ENCODE data around the gene GDI1.

GDI1 gene

GRCh38 chrX:154409222-154409871, 27.6 kb upstream of the GDI1 start, which contains the start of gene DNASE1L1:
DNASE1L1 (minus strand) TSS chrX:154409254; CDS start chrX:154405568, 3,686 bp downstream.
- DNase-seq, result no peak

DNA sequence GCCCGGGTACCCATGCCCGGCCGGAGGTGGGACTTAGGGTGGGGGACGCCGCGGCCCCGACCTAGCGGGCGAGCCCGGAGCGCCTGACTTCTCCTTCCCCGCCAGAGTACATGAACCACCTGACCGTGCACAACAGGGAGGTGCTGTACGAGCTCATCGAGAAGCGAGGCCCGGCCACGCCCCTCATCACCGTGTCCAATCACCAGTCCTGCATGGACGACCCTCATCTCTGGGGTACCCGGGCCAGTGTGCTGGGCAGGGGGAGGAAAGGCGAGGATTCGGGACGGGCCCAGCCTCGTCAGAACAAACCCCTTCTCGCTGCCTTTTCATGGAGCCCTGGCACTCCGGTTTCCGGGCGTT, 25.0 kb upstream of the GDI1 start:
- DNase-seq, result peak in 1 of 4 experiments; percentile 26

DNA sequence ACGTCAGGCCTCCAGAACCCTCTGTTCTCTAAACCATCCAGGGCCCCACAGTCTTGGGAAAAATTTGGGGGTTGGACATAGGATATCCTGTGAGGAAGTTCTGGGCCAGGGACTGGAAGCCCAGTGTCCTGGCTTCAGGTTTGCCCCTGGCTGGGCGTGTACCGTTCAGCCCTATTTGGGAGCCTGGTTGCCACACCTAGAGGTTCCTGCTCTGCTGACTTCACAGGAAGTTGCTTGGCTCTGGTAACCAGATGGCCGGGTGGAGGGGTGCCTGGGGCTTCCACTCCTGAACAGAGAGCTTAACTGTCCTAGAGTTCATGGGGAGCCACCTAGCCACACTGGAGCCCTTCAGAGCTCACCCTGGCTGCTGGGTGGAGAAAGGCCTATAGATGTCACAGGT, 24.5 kb upstream of the GDI1 start:
- no peak for DNase-seq

- no peak for DNase-seq
Observed at GRCh38 chrX:154413142-154413541, 23.8 kb upstream of the GDI1 start.

- DNase-seq, result no peak
Observed at GRCh38 chrX:154417157-154417556, 19.8 kb upstream of the GDI1 start.

DNA sequence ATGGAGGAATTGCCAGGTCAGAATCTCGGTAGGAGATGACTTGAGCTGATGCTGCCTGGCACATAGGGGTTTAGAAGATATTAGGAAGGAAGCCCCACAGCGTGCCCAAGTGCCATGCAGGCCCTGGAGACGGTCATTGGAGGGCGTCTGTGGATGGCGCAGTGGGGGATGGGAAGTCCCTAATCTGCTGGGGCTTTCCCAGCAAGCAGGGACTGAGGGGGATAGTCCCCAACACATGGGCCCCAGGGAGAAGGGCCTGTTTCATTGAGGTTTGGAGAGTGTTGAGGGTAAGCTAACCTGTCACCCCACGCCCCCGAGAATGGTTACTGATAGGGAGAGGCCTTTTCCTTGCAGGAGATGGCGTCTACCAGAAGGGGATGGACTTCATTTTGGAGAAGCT, 17.8 kb upstream of the GDI1 start:
- no peak for DNase-seq

DNA sequence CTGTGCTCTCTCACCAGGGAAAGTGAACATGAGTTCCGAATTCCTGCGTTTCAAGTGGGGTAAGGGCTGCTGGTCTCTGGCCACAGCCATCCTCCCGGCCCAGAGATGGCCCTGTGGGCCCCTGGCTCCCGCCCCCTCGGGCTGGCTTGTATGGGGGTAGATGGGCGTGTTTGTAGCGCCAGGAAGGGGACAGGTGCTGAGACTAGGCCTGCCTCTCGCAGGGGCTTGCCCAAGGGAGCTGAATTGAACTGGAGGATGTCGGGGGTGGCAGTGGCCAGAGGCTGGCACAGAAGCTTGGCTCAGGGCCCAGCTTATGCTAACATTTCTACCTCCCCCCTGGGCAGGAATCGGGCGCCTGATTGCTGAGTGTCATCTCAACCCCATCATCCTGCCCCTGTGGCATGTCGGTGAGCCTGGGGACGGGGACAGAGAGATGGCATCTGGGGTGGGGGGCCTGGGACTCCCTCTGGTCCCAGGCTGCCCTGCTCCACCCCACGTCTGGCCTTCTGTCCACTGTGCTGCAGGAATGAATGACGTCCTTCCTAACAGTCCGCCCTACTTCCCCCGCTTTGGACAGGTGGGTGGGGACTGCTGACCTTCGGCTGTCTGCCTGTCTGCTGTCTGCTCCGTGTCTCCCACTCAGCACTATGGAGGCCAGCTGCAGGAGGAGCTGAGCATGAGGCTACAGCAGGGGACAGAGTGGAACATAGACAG, 17.1 kb upstream of the GDI1 start:
- no peak for DNase-seq

DNA sequence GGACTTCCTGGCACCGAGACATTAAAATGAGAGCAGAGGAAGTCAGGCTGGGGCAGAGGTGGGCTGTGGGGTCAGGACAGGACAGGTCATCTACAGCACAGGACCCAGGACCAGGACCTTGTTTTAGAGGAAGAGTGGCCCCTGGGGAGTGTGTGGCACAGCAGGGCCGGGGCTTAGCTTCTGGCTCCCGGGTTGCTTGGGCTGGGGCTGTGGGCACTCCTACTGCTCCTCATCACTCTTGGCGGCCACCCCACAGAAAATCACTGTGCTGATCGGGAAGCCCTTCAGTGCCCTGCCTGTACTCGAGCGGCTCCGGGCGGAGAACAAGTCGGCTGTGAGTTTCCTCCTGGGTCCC, 16.6 kb upstream of the GDI1 start:
- DNase-seq, result no peak

DNA sequence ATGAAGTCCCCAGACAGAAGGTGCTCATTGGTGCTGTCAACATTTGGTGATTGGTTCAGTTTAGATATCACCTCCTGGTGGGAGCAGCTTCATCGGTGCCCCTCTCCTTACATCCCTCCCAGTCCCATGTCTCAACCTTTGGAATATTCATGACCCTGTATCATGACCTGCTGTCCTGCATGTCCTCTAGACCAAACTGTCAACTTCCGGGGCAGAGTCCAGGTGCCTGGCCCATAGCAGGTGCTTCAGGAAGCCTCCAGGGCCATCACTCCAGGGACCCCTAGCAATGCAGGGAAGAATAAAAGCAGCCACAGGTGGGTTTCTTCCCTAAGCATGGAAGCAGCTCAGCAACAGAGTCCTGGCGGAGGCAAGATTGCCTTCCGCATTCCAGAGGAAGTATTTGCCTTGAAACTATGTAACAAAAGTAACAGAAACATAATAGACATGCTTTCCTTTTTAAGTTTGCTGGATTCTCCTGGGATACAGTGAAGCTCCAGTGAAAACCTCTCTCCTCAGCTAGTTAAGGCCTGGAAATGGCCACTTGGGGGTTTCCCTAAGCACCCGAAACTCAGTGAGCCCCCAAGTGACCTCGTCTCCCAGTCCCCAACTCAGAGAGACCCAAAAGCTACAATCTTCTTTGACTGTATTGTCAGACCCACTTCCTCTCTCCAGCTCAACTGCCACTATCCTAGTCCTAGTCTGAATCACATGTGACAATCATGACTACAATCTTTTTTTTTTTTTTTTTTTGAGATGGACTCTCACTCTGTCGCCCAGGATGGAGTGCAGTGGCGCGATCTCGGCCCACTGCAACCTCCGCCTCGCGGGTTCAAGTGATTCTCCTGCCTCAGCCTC, 9.8 kb upstream of the GDI1 start:
- DNase-seq, result no peak

DNA sequence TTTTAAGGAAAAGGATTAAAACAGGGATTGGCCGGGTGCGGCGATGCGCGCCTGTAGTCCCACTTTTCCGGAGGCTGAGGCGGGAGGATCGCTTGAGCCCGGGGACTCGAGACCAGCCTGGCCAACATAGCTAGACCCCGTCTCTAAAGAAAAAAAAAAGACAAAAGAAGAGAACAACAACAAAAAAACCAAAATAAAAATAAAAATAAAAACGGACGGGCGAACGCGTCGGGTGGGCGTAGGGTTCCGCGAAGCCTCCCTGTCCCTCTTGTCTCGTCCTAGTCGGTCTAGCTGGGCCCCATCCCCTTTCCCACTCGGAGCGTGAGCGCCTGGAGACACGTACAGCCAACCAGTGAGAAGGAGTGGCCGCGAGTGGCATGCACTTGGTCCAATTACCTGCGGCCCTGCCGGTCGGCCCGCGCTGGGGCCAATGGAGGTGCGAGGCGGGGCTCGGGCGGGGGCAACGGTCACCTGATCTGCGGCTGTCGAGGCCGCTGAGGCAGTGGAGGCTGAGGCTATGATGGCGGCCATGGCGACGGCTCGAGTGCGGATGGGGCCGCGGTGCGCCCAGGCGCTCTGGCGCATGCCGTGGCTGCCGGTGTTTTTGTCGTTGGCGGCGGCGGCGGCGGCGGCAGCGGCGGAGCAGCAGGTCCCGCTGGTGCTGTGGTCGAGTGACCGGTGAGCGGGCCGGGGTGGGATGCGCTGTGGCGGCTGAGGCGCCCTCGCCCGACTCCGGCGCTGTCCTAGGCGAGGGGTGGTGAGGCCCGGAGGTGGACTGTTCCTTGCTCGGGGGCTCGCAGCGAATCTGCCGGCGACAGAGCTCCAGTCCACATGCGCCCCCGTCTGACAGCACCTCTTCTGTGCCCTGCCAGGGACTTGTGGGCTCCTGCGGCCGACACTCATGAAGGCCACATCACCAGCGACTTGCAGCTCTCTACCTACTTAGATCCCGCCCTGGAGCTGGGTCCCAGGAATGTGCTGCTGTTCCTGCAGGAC, 8.5 kb upstream of the GDI1 start, which contains the start of gene ATP6AP1:
TSS of gene ATP6AP1 (plus strand) at position 502 of the 996 bp plus-strand sequence. CDS start at position 518, 16 bp downstream.
- DNase-seq, result peak; percentile 53 to 83 (median 70)

- no peak for DNase-seq
Observed at GRCh38 chrX:154429711-154430110, 7.2 kb upstream of the GDI1 start.

- DNase-seq, result no peak
Observed at GRCh38 chrX:154430479-154430878, 6.5 kb upstream of the GDI1 start.

DNA sequence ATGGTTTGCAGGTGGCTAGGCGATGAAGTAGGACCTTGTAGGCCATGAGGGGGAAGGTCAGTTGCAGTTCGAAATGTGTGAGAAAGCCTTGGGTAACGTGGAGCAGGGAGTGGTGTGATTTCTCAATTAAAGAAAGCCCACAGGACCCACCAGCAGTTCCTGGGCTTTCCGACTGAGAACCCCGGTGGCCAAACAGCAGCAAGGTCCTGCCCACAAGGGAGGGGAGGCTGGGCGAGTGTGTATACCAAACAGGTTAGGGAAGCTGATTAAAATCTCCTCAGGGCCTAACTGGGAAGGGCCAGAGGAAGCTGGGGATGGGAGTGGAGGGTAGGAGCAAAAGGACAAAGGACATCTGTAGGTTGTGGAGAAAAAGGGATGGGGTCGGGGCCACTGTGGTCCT, 6.0 kb upstream of the GDI1 start:
- no peak for DNase-seq

GRCh38 chrX:154431341-154431740, 5.6 kb upstream of the GDI1 start:
- DNase-seq, result no peak

DNA sequence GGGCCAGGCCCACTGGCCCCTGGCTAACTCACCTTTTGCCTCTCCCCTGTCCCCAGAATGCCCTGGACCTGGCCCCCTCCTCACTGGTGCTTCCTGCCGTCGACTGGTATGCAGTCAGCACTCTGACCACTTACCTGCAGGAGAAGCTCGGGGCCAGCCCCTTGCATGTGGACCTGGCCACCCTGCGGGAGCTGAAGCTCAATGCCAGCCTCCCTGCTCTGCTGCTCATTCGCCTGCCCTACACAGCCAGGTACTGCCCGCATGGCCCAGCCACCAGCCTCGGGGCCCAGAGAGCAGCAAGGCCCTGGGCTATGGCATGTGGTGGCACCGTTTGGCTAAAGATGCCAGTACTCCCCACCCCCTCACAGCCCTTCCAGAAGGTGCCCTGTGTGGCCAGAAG, 4.7 kb upstream of the GDI1 start:
- DNase-seq, result no peak

DNA sequence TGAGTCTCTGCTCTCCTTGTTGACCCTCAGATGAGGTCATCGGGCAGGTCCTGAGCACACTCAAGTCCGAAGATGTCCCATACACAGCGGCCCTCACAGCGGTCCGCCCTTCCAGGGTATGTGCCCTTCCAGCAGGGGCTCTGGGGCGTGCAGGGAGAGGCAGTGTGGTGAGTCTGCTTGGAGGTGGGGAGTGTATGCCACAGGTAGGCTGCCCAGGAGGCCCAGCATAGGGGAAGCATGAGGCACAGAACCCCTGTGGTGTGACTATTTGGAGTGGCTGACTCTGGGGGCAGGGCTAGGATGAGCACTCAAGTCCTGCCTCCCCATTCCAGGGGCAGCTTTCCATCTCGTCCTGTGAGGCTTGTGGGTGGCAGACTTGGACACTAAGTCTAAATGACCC, 3.3 kb upstream of the GDI1 start:
- DNase-seq, result no peak

DNA sequence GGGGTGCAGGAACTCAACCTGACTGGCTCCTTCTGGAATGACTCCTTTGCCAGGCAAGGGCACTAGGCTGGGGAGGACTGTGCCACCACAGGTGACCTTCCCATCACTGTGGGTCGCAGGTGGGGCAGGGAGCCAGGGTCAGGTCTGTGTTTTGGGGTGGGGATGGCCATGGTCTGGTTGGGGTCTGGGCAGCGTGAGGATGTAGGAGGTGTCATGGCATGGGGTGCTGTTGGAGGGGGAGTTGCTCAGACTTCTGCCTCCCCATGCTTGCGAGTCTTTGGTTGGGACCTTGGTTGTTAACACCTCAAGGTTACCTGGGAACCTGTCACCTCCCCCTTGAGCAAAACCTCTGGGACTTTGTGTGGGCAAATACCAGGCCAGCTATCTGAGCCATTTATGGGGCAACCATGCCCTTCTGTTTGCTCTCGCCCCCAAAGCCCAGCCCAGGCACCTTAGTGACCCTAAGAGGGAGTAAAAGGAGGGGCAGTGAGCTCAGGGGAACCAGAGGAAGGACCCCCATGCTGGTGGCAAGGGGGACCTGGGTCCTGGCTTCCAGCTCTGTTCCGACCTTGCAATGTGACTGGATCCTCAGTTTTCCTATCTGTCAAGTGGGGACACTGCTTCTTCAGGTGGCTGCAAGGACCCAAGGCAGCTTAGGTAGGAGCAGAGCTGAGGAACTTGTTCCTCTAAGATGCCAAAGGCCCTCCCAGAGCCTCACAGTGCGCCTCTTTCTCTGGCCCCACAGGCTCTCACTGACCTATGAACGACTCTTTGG, 2.4 kb upstream of the GDI1 start:
- no peak for DNase-seq

DNA sequence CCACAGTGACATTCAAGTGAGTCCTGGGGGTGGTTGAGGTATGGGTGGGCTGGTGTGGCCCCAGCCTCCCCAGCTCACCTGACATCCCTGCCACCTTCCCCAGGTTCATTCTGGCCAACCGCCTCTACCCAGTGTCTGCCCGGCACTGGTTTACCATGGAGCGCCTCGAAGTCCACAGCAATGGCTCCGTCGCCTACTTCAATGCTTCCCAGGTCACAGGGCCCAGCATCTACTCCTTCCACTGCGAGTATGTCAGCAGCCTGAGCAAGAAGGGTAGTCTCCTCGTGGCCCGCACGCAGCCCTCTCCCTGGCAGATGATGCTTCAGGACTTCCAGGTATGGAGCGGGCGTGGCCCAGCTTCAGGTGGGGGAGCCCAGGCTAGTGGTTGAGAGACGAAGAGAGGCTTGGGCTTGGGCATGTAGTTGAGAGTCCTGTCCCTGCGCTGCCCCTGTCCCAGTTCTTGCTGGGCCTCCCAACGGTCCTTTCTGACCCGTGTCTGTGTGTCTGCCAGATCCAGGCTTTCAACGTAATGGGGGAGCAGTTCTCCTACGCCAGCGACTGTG, 1.7 kb upstream of the GDI1 start:
- DNase-seq, result no peak

DNA sequence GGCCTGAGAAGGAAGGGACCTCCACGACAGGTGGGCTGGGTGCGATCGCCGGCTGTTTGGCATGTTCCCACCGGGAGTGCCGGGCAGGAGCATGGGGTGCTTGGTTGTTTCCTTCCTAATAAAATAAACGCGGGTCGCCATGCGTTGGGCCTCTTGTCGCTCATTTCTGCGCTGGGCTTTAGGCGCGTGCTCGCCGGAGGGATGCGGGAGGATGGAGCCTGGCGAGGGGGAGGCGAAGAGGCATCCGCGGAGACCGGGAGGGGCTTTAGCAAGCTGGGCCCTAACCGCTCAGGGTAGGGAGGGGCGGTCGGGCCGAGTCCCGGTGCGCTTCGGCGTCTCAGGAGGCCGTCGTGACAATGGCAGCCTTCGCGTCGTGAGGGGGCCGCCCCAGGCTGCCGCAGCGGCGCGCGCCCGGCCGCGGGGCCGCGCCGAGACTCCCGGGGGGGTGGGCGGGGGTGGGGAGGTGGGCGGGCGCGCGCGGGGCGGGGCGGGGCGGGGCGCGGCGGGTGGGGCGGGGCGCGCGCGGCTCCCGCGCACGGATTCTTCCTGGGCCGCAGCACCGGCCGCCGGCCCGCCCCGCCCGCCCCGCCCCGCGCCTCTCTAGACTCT, 476 bp upstream of the GDI1 start:
- peak in 1 of 4 experiments; percentile 49 for DNase-seq

DNA sequence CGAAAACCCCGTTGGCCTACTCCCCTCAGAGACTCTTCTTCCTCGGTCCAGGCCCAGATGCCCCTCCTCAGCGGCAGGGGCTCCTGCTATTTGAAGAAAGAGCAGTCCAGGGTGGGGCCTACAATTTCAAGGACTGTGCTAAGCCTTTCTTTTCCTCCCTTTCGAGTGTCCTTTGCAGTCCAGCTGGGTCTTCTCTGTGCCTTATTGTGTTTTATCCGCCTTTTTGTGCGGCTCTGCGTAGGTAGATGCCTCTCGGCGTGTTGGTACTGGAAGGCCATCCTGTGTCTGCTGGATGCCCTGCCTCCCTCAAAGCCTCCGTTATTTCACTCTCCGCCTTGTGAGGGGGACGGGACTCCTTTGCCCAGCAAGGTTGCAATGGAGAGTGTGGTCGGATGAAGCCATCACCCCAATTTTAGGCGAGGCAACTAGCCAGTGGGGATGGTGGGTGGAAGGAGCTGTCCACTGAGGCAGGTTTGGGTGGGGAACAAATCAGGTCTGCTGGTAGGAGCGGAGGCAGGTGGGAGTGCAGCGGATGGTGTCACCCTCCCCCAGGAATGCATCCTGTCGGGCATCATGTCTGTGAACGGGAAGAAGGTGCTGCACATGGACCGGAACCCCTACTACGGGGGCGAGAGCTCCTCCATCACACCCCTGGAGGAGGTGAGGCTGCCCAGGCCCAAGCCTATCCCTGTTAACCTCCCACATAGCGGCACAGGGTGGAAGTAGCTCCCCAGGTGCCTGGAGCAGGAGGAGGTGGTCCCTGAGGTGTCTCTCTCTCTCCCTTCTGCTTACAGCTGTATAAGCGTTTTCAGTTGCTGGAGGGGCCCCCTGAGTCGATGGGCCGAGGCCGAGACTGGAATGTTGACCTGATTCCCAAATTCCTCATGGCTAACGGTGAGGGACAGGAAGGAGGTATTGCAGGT, 1.3 kb downstream of the GDI1 start:
- no peak for DNase-seq

All from activated naive CD4-positive, alpha-beta T cell (primary cell).